Naive B cell (primary cell): ENCODE data around the gene EGFLAM. TPM values are rescaled to one million over a fixed set of nuclear protein-coding genes. Genes with fewer than 3 reads are reported as not detected.

Source experiments
- ATAC-seq, 2 donors: fragments of 150-1000 bp; cut with Tn5 transposase; 2 replicates each; pipeline ENCODE4 v1.10.0; 2021; ENCODE audit warnings: low read depth in 2 of 2, mild to moderate bottlenecking in 2 of 2, moderate library complexity in 2 of 2
- DNase-seq: peaks from one replicate; pipeline ENCODE4 v3.0.0; 2022
- H3K27ac Mint-ChIP-seq, 6 donors: one replicate each; pipeline ENCODE4 v1.8.0; 2020 to 2022; ENCODE audit warnings: mild to moderate bottlenecking in 6 of 6, mixed read lengths in 6 of 6, moderate library complexity in 5 of 6, inconsistent platforms in 2 of 6
- H3K27me3 Mint-ChIP-seq, 3 donors: one replicate each; pipeline ENCODE4 v1.8.0; 2021 to 2022; ENCODE audit warnings: mixed read lengths in 3 of 3, mild to moderate bottlenecking in 1 of 3
- H3K36me3 Mint-ChIP-seq, 2 donors: one replicate each; pipeline ENCODE4 v1.8.0; 2020 to 2022; ENCODE audit warnings: mixed read lengths in 2 of 2, inconsistent platforms in 1 of 2, mild to moderate bottlenecking in 1 of 2
- H3K4me1 Mint-ChIP-seq, 3 donors: one replicate each; pipeline ENCODE4 v1.8.0; 2020 to 2022; ENCODE audit warnings: mixed read lengths in 3 of 3, inconsistent platforms in 1 of 3, mild to moderate bottlenecking in 1 of 3, moderate library complexity in 1 of 3
- H3K4me3 Mint-ChIP-seq, 8 donors: one replicate each; pipeline ENCODE4 v1.8.0; 2020 to 2022; ENCODE audit warnings: mild to moderate bottlenecking in 8 of 8, mixed read lengths in 8 of 8, moderate library complexity in 8 of 8, inconsistent platforms in 2 of 8
- H3K9me3 Mint-ChIP-seq, 7 donors: one replicate each; pipeline ENCODE4 v1.8.0; 2020 to 2022; ENCODE audit warnings: mixed read lengths in 7 of 7, mild to moderate bottlenecking in 5 of 7, inconsistent platforms in 2 of 7, moderate library complexity in 1 of 7
- polyA plus RNA-seq, 6 donors: library from polyadenylated mRNA; unstranded; fragments of 300-500 nt; fragmentation: Illumina TruSeq; gene quantifications; one replicate each; pipeline ENCODE4 v1.2.3, GENCODE V29; 2021; ENCODE audit warnings: low read depth in 6 of 6

EGFLAM gene
- polyA plus RNA-seq, 6 donors from 2014 or later: not detected

GRCh38 chr5:38346593-38346992, 88.2 kb downstream of the EGFLAM start:
- H3K9me3 Mint-ChIP-seq: peaks cover 0 to 9% (median 0%) of the 10 kb centered on the region in 7 donors
- H3K4me3 Mint-ChIP-seq: no peak overlapping the region
- no peak for DNase-seq
- ATAC-seq: no peak
- H3K27ac Mint-ChIP-seq: peak overlapping the region in 1 of 6 donors; percentile 12
- H3K36me3 Mint-ChIP-seq: no peaks in the 10 kb centered on the region
- H3K4me1 Mint-ChIP-seq: no peaks in the 10 kb centered on the region
- peaks cover 3 to 5% (median 4%) of the 10 kb centered on the region in 3 donors for H3K27me3 Mint-ChIP-seq

GRCh38 chr5:38347040-38347763, 88.8 kb downstream of the EGFLAM start:
- H3K27me3 Mint-ChIP-seq: peaks cover 0 to 5% (median 4%) of the 10 kb centered on the region in 3 donors
- H3K4me3 Mint-ChIP-seq: no peak overlapping the region
- ATAC-seq (no peak), DNase-seq (no peak)
- no peaks in the 10 kb centered on the region for H3K4me1 Mint-ChIP-seq
- peaks cover 0 to 9% (median 0%) of the 10 kb centered on the region in 7 donors for H3K9me3 Mint-ChIP-seq
- no peaks in the 10 kb centered on the region for H3K36me3 Mint-ChIP-seq
- peak overlapping the region in 1 of 6 donors; percentile 3 for H3K27ac Mint-ChIP-seq

- peaks cover 0 to 9% (median 0%) of the 10 kb centered on the region in 7 donors for H3K9me3 Mint-ChIP-seq
- H3K27me3 Mint-ChIP-seq: peaks cover 0 to 5% (median 4%) of the 10 kb centered on the region in 3 donors
- H3K27ac Mint-ChIP-seq: peak overlapping the region in 1 of 6 donors; percentile 2
- DNase-seq: no peak
- no peak overlapping the region for H3K4me3 Mint-ChIP-seq
- H3K4me1 Mint-ChIP-seq: no peaks in the 10 kb centered on the region
- no peak for ATAC-seq
- H3K36me3 Mint-ChIP-seq: no peaks in the 10 kb centered on the region
Measured at GRCh38 chr5:38347896-38348295, 89.5 kb downstream of the EGFLAM start.

GRCh38 chr5:38360323-38361061, 102.1 kb downstream of the EGFLAM start:
- peaks cover 0 to 4% (median 0%) of the 10 kb centered on the region in 7 donors for H3K9me3 Mint-ChIP-seq
- H3K4me3 Mint-ChIP-seq: no peak overlapping the region
- ATAC-seq: no peak
- no peak for DNase-seq
- H3K27ac Mint-ChIP-seq: no peak overlapping the region
- peaks cover 3 to 12% (median 8%) of the 10 kb centered on the region in 3 donors for H3K27me3 Mint-ChIP-seq
- no peaks in the 10 kb centered on the region for H3K4me1 Mint-ChIP-seq
- no peaks in the 10 kb centered on the region for H3K36me3 Mint-ChIP-seq

GRCh38 chr5:38362713-38363112, 104.4 kb downstream of the EGFLAM start:
- Mint-ChIP-seq H3K4me1 (no peaks in the 10 kb centered on the region), H3K27me3 (peaks cover 3 to 12% (median 8%) of the 10 kb centered on the region in 3 donors), H3K36me3 (no peaks in the 10 kb centered on the region), H3K27ac (no peak overlapping the region), H3K9me3 (peaks cover 0 to 4% (median 0%) of the 10 kb centered on the region in 7 donors), H3K4me3 (no peak overlapping the region)
- ATAC-seq (no peak), DNase-seq (no peak)

- Mint-ChIP-seq H3K4me3 (no peak overlapping the region), H3K36me3 (no peaks in the 10 kb centered on the region), H3K4me1 (no peaks in the 10 kb centered on the region), H3K9me3 (peaks cover 0 to 4% (median 0%) of the 10 kb centered on the region in 7 donors), H3K27me3 (peaks cover 3 to 12% (median 8%) of the 10 kb centered on the region in 3 donors), H3K27ac (no peak overlapping the region)
- no peak for ATAC-seq
- no peak for DNase-seq
Measured at GRCh38 chr5:38364825-38365224, 106.5 kb downstream of the EGFLAM start.

- H3K9me3 Mint-ChIP-seq: peaks cover 0 to 1% (median 0%) of the 10 kb centered on the region in 7 donors
- no peaks in the 10 kb centered on the region for H3K36me3 Mint-ChIP-seq
- H3K27ac Mint-ChIP-seq: no peak overlapping the region
- no peak for ATAC-seq
- H3K4me3 Mint-ChIP-seq: no peak overlapping the region
- peaks cover 0 to 8% (median 7%) of the 10 kb centered on the region in 3 donors for H3K27me3 Mint-ChIP-seq
- no peak for DNase-seq
- H3K4me1 Mint-ChIP-seq: no peaks in the 10 kb centered on the region
Measured at GRCh38 chr5:38367410-38367809, 109.1 kb downstream of the EGFLAM start.

- Mint-ChIP-seq H3K27me3 (peaks cover 0 to 8% (median 7%) of the 10 kb centered on the region in 3 donors), H3K9me3 (peaks cover 0 to 2% (median 0%) of the 10 kb centered on the region in 7 donors), H3K4me1 (no peaks in the 10 kb centered on the region), H3K4me3 (no peak overlapping the region), H3K27ac (no peak overlapping the region), H3K36me3 (no peaks in the 10 kb centered on the region)
- no peak for ATAC-seq
- no peak for DNase-seq
Measured at GRCh38 chr5:38367966-38368365, 109.6 kb downstream of the EGFLAM start.

- DNase-seq: no peak
- Mint-ChIP-seq H3K9me3 (peaks cover 0 to 2% (median 0%) of the 10 kb centered on the region in 7 donors), H3K4me3 (no peak overlapping the region), H3K27me3 (peaks cover 0 to 4% (median under 1%) of the 10 kb centered on the region in 3 donors), H3K36me3 (no peaks in the 10 kb centered on the region), H3K4me1 (no peaks in the 10 kb centered on the region), H3K27ac (no peak overlapping the region)
- ATAC-seq: no peak
Measured at GRCh38 chr5:38369692-38370091, 111.3 kb downstream of the EGFLAM start.

- DNase-seq (no peak), ATAC-seq (no peak)
- Mint-ChIP-seq H3K27me3 (peaks cover 0 to 9% (median 4%) of the 10 kb centered on the region in 3 donors), H3K9me3 (peaks cover 0 to 4% (median 0%) of the 10 kb centered on the region in 7 donors), H3K27ac (no peak overlapping the region), H3K4me1 (no peaks in the 10 kb centered on the region), H3K36me3 (no peaks in the 10 kb centered on the region), H3K4me3 (no peak overlapping the region)
Measured at GRCh38 chr5:38370358-38371100, 112.2 kb downstream of the EGFLAM start.

- peaks cover 0 to 4% (median 0%) of the 10 kb centered on the region in 7 donors for H3K9me3 Mint-ChIP-seq
- DNase-seq: no peak
Measured at GRCh38 chr5:38371596-38371995, 113.2 kb downstream of the EGFLAM start.

GRCh38 chr5:38373743-38374142, 115.4 kb downstream of the EGFLAM start:
- Mint-ChIP-seq H3K36me3 (no peaks in the 10 kb centered on the region), H3K4me1 (no peaks in the 10 kb centered on the region), H3K4me3 (no peak overlapping the region), H3K27me3 (peaks cover 10 to 33% (median 15%) of the 10 kb centered on the region in 3 donors), H3K9me3 (peaks cover 0 to 4% (median 0%) of the 10 kb centered on the region in 7 donors), H3K27ac (no peak overlapping the region)
- DNase-seq: no peak
- no peak for ATAC-seq

More at GRCh38 chr5:38371596-38371995, 113.2 kb downstream of the EGFLAM start:
- Mint-ChIP-seq H3K27ac (no peak overlapping the region), H3K4me1 (no peaks in the 10 kb centered on the region), H3K27me3 (peaks cover 0 to 12% (median 4%) of the 10 kb centered on the region in 3 donors), H3K36me3 (no peaks in the 10 kb centered on the region), H3K4me3 (no peak overlapping the region)
- no peak for ATAC-seq

GRCh38 chr5:38375423-38375822, 117.1 kb downstream of the EGFLAM start:
- no peak overlapping the region for H3K27ac Mint-ChIP-seq
- peaks cover 0 to 4% (median 0%) of the 10 kb centered on the region in 7 donors for H3K9me3 Mint-ChIP-seq
- no peak overlapping the region for H3K4me3 Mint-ChIP-seq
- no peaks in the 10 kb centered on the region for H3K36me3 Mint-ChIP-seq
- H3K27me3 Mint-ChIP-seq: peaks cover 21 to 42% (median 24%) of the 10 kb centered on the region in 3 donors
- DNase-seq (no peak), ATAC-seq (no peak)
- no peaks in the 10 kb centered on the region for H3K4me1 Mint-ChIP-seq
